Measurements from ENCODE around the gene UAP1L1.
"Not testable (repeated sequence)": the region's sequence is repeated elsewhere in the genome, so short reads cannot be mapped to it uniquely, and the experiment has no call there.

Gene UAP1L1

DNA sequence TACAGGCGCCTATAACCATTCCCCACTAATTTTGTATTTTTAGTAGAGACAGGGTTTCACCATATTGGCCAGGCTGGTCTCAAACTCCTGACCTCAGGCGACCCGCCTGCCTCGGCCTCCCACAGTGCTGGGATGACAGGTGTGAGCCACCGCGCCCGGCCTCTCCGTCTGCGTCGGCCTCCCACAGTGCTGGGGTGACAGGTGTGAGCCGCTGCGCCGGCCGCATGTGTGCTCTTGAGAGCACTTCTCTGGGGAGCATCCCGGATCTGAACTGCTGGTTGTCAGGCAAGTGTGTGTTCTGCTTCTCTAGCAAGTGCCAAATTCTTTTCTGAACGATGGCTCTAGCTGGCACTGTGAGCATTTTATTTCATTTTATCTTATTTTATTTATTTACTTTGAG is 19.8 kb upstream of the UAP1L1 start:
- DNase-seq, result no peak

DNA sequence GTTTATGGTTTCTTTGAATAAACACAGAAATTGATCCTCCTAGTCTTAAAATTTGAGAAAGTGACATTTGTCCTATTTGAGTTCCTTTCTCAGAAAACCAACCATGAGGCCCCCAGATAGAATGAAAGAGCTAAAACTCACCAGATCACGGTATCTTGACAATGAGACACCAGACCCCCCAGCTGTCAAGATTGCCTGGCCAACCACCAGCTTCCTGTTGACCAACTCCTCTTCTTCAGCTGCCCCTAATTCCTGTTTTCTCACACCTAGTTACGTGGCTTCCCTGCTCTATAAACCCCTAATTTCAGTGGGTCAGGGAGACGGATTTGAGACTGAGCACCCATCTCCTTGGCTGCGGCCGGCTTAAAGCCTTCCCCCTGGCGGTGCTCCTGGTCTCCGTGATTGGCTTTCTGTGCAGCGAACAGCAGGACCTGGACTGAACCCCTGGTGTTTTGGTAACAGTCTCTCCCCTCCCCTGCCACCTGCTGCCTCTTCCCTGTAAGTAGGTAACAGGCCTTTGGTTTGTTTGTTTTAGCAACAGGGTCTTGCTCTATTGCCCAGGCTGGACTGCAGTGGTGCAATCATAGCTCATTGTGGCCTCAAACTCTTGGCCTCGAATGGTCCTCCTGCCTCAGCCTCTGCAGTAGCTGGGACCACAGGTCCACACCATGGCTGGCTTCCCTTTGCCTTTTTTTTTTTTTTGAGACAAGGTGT is 18.6 kb upstream of the UAP1L1 start:
- DNase-seq, result no peak

- DNase-seq, result no peak
These were observed 14.9 kb upstream of the UAP1L1 start for GRCh38 chr9:137062384-137062783.

- DNase-seq, result not testable (repeated sequence)
These were observed 14.5 kb upstream of the UAP1L1 start for GRCh38 chr9:137062798-137063197.

DNA sequence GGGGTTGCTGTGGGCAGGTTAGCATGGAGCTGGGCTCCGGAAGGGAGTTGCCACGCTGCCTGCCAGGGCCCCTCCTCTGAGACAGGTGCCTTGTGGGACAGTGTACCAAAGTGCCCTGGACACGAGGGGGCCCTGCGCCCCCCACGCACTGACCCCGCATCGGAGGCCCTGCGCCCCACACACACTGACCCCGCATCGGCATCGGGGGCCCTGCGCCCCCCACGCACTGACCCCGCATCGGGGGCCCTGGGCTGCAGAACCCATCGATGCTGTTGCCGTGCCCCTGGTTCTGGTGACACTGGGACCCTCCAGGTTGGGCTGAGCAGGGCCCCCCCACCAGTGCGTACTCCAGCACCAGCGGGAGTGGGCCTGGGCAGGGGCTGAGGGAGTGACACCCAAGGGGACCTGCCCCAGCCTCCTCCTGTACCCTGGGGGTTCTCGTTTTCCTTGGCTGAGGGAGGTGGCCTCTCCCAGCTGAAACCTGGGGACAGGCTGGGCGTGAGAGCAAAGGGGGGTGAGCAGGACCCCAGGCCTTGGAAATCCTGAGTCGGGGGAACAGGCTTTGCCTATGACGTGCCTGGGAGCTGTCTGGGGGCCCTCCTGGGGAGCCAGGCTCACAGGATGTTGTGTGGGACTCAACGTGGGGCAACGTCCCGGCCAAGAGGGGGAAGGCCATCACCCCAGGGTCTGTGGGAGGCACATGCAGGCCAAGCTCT is 13.8 kb upstream of the UAP1L1 start:
- no peak for DNase-seq

DNA sequence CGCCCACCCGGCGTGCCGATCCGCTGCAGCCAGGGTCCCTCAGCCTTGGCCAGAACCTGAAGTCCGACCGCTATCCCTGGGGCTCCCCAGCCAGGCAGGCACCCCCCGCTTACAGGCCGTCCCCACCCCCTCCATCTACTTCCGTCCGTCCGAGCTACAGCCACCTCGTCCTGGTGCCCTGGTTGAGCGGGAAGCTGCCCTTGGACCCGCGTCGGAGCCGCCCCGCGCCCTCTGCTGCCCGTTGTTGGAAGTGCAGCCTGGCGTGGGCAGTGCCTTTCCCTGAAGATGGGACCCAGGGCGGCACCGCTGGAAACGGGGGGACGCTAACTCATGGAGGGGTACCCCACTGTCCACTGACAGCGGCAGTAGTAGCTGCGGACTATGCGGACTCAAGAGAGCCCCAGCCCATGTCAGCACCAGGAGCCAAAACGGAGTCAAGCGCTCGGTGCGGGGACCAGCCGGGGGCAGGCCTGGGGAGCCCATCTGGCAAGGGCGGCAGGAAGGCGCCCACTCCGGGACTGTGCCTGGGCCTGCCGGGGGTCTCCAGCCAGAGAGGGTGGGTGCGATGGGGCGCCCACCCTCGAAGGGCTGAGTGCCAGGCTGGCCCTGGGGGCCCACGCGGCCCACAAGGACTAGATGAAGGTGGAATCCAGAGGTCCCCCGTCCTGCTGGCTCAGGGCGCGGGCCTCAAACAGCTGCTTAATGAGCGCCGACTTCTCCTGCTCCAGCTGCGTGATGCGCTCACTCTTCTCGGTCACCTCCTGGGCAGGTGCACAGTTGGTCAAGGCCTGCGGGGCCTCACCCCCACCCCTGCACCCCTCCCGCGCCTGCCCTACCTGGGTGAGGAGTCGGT is 13.1 kb upstream of the UAP1L1 start:
- DNase-seq, result peak; percentile 70

DNA sequence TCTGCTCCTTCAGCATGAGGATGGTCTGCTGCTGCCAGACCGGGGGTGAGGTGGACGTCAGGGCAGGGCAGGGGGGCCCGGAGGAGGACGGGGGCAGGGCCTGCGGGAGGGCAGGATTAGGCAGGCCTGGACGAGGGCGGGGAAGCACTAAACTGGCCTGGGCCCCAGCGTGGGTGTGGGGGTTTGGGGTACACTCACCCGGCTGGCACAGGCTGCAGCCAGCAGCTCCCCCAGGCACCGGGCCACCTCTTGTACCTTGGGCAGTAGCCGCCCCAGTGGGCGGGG is 12.5 kb upstream of the UAP1L1 start:
- no peak for DNase-seq

- DNase-seq, result no peak
These were observed 11.9 kb upstream of the UAP1L1 start for GRCh38 chr9:137065336-137065967.

DNA sequence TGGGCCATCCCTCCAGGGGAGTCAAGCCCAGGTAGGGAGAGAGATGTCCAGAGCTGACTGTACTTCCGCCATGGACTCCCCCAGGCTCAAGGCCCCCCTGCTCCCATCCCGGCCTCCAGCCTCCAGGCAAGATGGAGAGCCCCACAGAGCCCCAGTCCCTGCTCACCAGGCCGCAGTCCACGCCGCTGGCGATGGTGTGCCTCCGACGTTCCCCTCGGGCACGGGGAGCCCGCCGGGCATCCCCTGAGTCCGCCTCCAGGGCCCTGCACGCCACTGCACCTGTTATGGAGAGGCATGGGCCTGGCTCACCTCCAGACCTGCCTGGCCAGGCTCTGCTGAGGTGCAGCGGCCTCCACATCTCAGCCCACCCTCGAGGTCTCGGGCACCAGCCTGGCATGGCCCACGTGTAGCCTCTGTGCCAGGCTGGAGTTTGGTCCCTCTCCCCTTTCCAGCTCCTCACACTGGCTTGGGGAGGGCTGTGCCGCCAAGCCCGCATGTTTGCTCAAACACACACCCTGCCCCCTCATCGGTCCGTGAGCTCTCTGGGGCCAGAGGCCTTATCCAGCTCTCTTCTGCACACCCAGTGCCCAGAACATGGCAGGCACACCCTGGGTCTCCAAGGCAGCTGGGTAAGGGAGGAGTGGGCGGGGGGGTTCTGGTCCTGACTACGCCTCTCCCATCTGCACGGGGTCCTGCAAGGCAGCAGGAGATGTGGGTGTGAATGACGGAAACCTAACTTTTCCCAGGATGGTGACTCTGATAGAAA is 11.0 kb upstream of the UAP1L1 start:
- no peak for DNase-seq

GRCh38 chr9:137067860-137068538 is 9.3 kb upstream of the UAP1L1 start:
- peak; percentile 81 for DNase-seq

DNA sequence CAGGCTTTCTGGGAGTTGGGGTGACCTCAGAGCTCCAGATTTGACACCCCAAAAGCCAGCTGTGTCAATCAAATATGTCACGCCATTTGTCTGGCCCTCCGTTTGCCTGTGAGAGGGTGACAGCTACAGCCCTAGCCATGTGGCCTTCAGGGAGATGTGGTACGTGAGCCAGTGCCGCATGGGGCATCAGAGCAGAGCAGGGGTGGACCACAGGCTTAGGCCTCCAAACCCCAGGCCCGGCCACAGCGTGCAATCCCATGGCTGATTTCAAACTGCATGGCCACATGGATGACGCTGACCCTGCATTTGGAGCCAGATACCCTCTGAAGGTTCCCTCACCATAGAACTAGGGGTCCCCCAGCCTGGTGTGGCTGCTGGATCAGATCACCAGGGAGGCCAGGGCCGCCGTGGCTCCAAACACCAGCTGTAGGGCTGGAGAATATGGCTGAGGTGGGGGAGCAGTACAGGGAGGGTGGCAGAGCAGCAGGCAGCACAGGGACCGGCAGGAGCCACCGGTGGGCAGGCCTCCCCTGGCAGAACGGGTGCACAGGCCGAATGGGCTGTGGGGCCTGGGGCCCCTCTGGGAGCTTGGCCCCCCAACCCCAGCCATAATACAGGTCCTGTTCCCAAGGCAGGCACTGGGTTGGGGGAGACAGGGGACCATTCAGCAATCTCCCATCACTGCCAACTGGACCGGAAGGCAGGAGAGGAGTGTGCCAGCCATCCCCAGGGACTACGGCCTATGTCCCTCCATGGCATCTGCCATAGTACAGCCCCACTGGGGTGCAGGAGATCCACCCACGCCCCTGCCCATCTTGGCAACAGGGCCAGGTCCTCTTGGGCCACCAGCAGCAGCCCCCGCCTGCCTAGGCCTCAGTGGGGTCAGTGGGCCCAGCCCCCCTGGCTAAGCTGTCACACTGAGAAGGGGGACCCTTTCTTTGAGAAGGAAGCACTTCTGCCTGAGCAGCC is 8.5 kb upstream of the UAP1L1 start:
- DNase-seq, result no peak

- DNase-seq, result no peak
These were observed 7.7 kb upstream of the UAP1L1 start for GRCh38 chr9:137069508-137070091.

GRCh38 chr9:137070201-137070905 is 7.0 kb upstream of the UAP1L1 start, which contains the start of gene SAPCD2:
Gene SAPCD2 (minus strand): TSS chr9:137070557. CDS start chr9:137070460, 97 bp downstream.
- peak; percentile 76 for DNase-seq

GRCh38 chr9:137070906-137071275 is 6.4 kb upstream of the UAP1L1 start:
- no peak for DNase-seq

- DNase-seq, result no peak
These were observed 6.0 kb upstream of the UAP1L1 start for GRCh38 chr9:137071282-137071681.

- no peak for DNase-seq
These were observed 3.3 kb upstream of the UAP1L1 start for GRCh38 chr9:137073992-137074399.

DNA sequence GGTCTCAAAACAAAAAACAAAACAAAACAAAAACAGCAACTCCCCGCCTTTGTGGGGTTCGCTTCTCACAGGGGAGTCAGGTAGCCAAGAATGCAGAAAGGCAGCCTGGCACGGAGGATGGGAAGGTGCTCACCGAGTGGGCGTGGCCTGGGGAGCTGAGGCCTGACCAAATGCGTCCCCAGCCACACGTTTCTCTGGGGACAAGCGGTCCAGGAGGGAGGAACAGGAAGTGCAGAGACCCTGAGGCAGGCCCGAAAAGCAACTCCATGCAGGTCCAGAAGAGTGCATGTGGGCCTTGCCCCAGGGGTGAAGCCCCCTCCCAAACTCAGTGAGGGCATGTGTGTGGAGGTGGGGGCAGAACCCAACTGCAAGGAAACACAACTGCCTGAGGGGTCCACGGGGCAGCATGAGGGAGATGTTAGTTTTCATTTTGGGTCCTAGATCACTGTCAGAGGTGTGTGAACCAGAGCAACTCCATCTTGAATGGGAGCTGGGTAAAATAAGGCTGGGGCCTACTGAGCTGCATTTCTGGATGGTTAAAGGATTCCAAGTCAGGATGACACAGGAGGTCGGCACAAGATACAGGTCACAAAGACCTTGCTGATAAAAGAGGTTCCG is 2.6 kb upstream of the UAP1L1 start:
- no peak for DNase-seq

- no peak for DNase-seq
These were observed 2.0 kb upstream of the UAP1L1 start for GRCh38 chr9:137075275-137075775.

DNA sequence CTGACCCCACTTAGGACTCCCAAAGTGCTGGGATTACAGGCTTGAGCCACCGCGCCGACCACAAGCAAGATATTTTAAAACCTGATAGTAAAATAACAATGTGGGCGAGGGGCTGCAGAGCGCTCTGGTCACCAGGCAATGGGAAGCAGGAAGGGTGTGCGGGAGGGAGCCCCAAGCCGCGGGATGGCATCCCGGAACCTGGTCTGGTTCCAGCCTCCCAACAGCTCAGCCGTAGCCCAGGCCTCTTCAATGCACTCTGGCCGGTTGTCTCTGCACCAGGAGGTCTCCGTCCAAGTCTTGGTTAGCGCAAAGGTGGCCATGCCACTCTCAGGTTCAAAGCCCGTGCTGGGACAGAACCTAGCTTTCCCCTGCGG is 694 bp upstream of the UAP1L1 start:
- no peak for DNase-seq
